ENCODE measurements around the gene FAM20C.

The FAM20C gene

GRCh38 chr7:191981-192649, at the start of gene FAM20C:
Gene FAM20C, plus strand, starts transcription at chr7:192571. Its CDS starts 629 bp downstream, at chr7:193200.
- DNase-seq = peak; percentile 38 to 53

GRCh38 chr7:143145-143751, 49.1 kb upstream of the FAM20C start:
- no peak for DNase-seq

GRCh38 chr7:143811-144453, 48.4 kb upstream of the FAM20C start:
- no peak for DNase-seq

GRCh38 chr7:144454-144826, 47.9 kb upstream of the FAM20C start:
- no peak for DNase-seq

GRCh38 chr7:145863-146262, 46.5 kb upstream of the FAM20C start:
- no peak for DNase-seq

GRCh38 chr7:148543-148931, 43.8 kb upstream of the FAM20C start:
- no peak for DNase-seq

- DNase-seq = peak; percentile 96 to 97
These were observed 43.2 kb upstream of the FAM20C start for GRCh38 chr7:148932-149790.

GRCh38 chr7:149791-150636, 42.4 kb upstream of the FAM20C start:
- peak; percentile 67 to 72 for DNase-seq

GRCh38 chr7:150811-151221, 41.6 kb upstream of the FAM20C start:
- DNase-seq = peak; percentile 22

- no peak for DNase-seq
These were observed 40.9 kb upstream of the FAM20C start for GRCh38 chr7:151346-152050.

- DNase-seq = no peak
These were observed 39.5 kb upstream of the FAM20C start for GRCh38 chr7:152702-153391.

GRCh38 chr7:153604-154003, 38.8 kb upstream of the FAM20C start:
- DNase-seq = no peak

- DNase-seq = no peak
These were observed 38.1 kb upstream of the FAM20C start for GRCh38 chr7:154096-154799.

GRCh38 chr7:155469-155900, 36.9 kb upstream of the FAM20C start:
- DNase-seq = no peak

GRCh38 chr7:156111-157007, 36.0 kb upstream of the FAM20C start:
- DNase-seq = no peak

GRCh38 chr7:157008-157310, 35.4 kb upstream of the FAM20C start:
- DNase-seq = no peak

- no peak for DNase-seq
These were observed 34.4 kb upstream of the FAM20C start for GRCh38 chr7:157771-158625.

- no peak for DNase-seq
These were observed 33.6 kb upstream of the FAM20C start for GRCh38 chr7:158771-159170.

Measured in activated T-cell treated with anti-CD3 and anti-CD28 coated beads, Interleukin-2, amount 50 U/mL, for 48 hours (primary cell).